ENCODE results near the gene SH3RF3. TPM values are rescaled to one million over a fixed set of nuclear protein-coding genes. Genes with fewer than 3 reads are reported as not detected.

SH3RF3 gene
- total and polyA plus RNA-seq, 10 of the 15 experiments (the other 5 are each of a cell fraction or from before 2014, with no cell fraction given): 0.08 to 8.8 (median 2.3) TPM

GRCh38 chr2:109148991-109149645 is 20.1 kb downstream of the SH3RF3 start (continued):
- TF ChIP-seq PRDM15 (CRISPR knock-in tag; IDR thresholded peaks at IDR 0.05) (no peak), YY1 (IDR thresholded peaks at IDR 0.05; ENCODE audit: low read depth, low read length) (no peak), ZNF622 (IDR thresholded peaks at IDR 0.05) (no peak), IKZF2 (IDR thresholded peaks at IDR 0.05) (0 out of 4 replicates have a peak, but pooled peaks of 1 of the 2 experiments have one; percentile 14), PKNOX1 (IDR thresholded peaks at IDR 0.05) (no peak), ZNF274 (IDR thresholded peaks at IDR 0.05; ENCODE audit: insufficient read depth, insufficient read length) (no peak), ZBED1 (IDR thresholded peaks at IDR 0.05; ENCODE audit: borderline replicate concordance) (peak; percentile 66; the same call in 1 of the 2 replicates), EP300 (IDR thresholded peaks at IDR 0.05; ENCODE audit: borderline replicate concordance in 1 of 2, control insufficient read depth in 1 of 2, low read depth in 2 of 2, low read length in 2 of 2) (peak in 1 of 2 experiments; percentile 25; a peak in 1 of 4 replicates), KAT2A (conservative IDR thresholded peaks at IDR 0.05; ENCODE audit: control insufficient read depth, low read depth, low read length) (no peak), IRF4 (IDR thresholded peaks at IDR 0.05; ENCODE audit: low read depth, low read length) (peak; percentile 94), CREB1 (IDR thresholded peaks at IDR 0.05; ENCODE audit: low read depth) (no peak), SKIL (IDR thresholded peaks at IDR 0.05; ENCODE audit: low read depth, poor library complexity, severe bottlenecking) (peak; percentile 59), CREM (IDR thresholded peaks at IDR 0.05; ENCODE audit: low read depth) (peak; percentile 87), RAD51 (IDR thresholded peaks at IDR 0.05) (no peak), EED (IDR thresholded peaks at IDR 0.05; ENCODE audit: low read depth) (peak; percentile 83)
- TF ChIP-seq, protein P1, sequence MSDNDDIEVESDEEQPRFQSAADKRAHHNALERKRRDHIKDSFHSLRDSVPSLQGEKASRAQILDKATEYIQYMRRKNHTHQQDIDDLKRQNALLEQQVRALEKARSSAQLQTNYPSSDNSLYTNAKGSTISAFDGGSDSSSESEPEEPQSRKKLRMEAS (IDR thresholded peaks at IDR 0.05; ENCODE audit: low read depth, low read length): no peak
- TF ChIP-seq, protein P2, sequence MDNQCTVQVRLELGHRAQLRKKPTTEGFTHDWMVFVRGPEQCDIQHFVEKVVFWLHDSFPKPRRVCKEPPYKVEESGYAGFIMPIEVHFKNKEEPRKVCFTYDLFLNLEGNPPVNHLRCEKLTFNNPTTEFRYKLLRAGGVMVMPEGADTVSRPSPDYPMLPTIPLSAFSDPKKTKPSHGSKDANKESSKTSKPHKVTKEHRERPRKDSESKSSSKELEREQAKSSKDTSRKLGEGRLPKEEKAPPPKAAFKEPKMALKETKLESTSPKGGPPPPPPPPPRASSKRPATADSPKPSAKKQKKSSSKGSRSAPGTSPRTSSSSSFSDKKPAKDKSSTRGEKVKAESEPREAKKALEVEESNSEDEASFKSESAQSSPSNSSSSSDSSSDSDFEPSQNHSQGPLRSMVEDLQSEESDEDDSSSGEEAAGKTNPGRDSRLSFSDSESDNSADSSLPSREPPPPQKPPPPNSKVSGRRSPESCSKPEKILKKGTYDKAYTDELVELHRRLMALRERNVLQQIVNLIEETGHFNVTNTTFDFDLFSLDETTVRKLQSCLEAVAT (IDR thresholded peaks at IDR 0.05): no peak

Measured in GM12878 (cell line).